Activated CD4-positive, alpha-beta T cell treated with anti-CD3 and anti-CD28 coated beads, Interleukin-2, amount 50 U/mL, for 1 hour (primary cell): ENCODE data around the gene RARS2.

Experiments used
- DNase-seq: peaks from one replicate; pipeline ENCODE4 v3.0.0-alpha.2; 2020

Gene RARS2

DNA sequence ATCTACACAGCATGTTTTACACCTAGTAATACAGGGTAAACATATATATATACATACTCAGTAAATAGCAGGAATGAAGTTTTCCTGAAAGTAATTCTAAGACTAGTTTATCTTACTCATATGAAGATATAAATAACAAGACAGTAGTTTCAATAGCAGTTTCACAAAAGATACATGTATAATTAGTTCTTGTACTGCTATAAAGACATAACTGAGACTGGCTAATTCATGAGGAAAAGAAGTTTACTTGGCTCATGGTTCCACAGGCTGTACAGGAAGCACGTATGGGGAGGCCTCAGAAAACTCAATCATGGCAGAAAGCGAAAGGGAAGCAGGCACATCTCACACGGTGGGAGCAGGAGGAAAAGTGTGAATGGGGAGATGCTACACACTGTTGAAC is 16.9 kb downstream of the RARS2 start:
- DNase-seq = no peak

DNA sequence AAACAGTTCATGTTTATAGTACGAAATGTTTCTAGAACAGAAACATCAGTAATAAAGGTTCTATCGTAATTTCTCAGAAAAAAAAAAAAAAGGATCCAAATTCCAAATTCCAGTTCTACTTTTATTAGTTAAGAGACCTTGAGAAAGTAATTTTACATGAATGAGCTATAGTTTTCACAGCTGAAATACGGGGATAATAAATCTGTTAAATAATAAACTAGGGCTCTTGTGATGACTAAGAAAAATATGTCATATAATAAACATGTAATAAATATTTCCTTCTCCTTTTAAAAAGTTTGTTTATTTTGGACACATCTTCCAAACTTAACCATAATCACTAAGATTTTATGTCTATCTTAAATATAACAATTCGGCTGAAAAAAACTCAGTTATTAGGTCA is 17.8 kb downstream of the RARS2 start:
- no peak for DNase-seq

- no peak for DNase-seq
Observed at GRCh38 chr6:87561017-87561416, 28.8 kb downstream of the RARS2 start.

DNA sequence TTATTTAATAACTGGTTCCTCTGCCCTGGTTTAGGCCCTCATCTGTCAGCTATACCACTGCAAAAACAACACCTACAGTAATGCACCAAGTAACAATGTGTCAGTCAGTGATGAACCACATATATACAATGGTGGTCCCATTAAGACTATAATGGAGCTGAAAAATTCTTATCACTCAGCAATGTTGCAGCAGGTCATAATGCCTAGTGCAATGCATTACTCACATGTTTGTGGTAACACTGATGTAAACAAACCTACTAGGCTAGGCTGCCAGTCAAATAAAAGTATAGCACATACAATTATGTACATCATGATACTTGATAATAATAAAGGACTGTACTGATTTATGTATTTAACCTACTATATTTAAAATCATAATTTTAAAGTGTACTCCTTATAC is 31.3 kb downstream of the RARS2 start:
- DNase-seq = no peak

DNA sequence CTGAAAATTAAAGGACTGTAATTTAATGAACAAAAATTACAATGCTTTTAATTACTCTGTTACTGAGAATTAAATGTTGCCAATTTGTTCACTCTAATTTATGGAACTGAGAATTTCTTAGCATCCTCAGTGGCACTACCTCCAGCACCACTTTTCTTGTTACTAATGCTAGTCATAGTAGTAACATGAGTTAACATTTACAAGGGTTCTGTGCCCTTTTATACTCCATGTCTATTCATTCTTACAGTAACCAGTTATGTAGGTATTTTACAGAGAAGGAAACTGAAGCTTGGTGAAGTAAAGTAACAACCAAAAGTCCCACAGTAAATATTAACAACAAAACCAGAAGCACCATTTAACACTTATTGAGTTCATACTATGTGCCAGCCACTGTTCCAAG is 34.3 kb downstream of the RARS2 start:
- DNase-seq = no peak

DNA sequence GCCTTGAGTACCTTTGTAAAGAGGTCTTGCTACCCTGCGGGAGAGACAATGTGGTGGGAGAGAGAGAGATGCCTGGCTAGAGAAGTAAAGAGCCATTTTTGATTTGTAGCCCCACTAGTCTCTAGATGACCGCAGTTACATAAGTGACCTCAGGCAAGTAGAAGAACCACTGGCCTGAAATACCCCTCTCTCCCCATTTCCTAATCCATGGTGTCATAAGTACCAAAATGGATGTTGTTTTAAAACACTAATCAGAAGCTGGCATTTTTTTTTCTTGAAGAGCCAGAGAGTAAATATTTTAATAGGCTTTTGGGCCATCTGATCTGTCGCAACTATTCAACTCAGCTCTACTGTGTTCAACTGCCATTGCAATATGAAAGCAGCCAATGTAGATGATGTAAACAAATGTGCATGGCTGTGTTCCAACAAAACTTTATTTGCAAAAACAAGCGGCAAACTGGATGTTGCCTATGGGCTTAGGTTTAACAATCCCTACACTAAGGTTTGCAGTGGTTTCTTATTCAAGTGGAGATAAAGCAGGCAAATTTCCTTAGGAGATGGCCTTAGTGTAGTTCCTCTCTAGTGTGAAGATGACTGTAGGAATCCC is 36.5 kb downstream of the RARS2 start:
- no peak for DNase-seq

DNA sequence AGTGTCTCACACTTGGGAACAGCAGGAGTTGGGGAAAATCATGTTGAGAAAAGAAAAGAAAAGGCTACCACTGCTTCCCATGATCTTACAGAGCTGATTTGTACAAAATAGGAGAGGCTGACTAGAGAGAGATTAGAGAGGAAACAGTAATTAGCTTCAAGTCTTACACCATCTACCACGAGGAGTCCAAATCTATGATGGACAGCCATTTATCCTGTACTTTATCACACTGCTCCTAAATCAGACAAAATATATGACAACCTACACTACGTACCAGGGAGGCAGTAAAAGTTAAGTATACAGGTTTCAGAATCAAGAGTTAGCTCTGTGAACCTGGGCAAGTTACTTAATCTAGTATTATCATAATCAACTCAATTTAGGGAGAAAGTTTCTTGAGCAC is 38.0 kb downstream of the RARS2 start:
- no peak for DNase-seq

GRCh38 chr6:87544474-87544735 is 45.4 kb downstream of the RARS2 start:
- DNase-seq = no peak

DNA sequence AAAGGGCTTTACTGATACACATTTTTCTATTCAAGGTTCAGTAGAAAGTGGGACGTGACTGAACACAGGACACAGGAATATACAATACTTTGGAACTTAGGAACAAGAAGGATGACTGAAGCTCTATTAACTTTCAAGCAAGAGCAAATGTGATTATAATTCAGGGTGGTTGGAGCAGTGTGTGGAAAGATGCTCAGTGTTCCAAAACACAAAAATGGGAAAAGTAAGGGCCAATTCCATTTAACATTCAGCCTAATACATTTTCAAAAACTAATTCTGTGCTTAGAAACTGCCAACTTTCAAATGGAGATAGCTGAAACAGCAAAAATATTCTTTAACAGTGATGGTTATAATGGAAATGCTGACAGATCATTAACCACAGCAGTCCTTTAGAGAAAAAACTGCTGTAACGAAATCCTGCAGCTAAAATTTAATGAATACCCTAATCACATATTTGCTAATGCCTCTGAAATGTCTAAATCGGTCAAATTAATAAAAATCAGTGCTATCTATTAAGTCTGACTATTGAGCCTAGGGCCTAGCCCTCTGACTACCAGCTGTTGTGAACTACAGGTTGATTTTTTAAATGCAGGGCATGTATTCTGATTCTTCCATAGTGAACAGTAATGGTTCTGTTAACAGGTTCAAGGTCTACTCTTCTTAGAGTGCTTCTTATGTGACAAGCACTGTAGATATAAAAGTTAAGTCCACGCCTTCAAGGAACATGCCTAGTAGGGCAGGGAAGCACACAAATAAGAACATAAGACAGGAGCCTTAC is 45.9 kb downstream of the RARS2 start:
- DNase-seq = no peak

GRCh38 chr6:87541744-87542143 is 48.0 kb downstream of the RARS2 start:
- no peak for DNase-seq

GRCh38 chr6:87541041-87541440 is 48.7 kb downstream of the RARS2 start:
- no peak for DNase-seq

DNA sequence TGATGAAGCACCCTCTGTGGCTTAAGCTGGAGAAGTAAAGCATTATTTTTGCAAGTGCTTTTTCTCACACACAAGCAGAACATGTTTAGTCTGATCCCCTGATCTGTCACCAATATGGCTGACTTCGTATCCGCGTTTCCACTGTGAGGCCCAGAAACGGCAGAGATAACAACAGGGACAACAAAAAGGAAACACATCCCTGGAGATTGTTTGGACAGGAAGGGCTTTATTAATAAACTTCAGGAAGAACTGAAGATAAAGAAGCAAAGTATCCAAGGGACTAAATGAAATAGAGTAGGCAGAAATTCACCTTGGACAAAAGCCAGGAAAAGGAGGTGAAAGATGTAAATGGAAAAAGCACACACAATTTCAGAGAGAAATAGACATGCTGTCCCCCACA is 49.2 kb downstream of the RARS2 start:
- no peak for DNase-seq

DNA sequence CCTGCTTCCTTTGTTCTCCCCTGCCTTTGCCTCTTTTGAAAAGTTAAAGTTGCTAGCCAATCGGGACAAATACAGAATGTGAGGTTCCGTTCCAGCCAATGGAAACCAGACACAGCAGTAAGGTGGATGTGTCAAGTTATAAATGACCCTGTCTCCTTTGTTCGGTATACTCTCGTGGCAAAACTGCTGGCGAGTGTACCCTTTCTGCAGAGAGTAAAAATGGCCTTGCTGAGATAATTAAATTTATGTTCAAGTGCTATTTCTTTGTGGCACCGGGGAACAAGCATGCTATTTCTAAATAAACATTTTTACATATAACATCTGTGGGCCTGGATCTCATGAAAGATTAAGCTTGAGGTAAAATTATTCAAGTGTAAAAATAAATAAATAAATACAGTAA is 50.2 kb downstream of the RARS2 start:
- DNase-seq = no peak

GRCh38 chr6:87538510-87539260 is 51.1 kb downstream of the RARS2 start:
- DNase-seq = no peak

GRCh38 chr6:87534377-87535047 is 55.3 kb downstream of the RARS2 start:
- no peak for DNase-seq

DNA sequence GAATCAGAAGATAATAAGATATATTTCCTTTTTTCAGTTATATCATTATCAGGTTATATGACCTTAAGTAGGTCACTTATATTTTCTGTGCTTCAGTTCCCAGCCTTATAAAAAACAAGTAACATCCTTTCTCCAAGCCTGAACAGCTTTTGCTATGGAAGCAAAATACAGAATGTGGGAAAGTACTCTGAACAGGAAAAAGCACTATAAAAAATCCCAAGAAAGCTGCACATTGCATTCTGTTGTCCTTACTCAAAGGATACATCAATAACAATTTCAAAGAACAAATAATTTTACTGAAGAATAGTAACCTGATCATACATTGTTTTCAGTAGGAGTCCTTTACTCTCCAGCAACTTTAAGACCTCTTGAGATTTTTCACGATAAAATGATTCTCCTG is 60.6 kb downstream of the RARS2 start:
- no peak for DNase-seq

- DNase-seq = no peak
Observed at GRCh38 chr6:87522686-87523085, 67.1 kb downstream of the RARS2 start.

DNA sequence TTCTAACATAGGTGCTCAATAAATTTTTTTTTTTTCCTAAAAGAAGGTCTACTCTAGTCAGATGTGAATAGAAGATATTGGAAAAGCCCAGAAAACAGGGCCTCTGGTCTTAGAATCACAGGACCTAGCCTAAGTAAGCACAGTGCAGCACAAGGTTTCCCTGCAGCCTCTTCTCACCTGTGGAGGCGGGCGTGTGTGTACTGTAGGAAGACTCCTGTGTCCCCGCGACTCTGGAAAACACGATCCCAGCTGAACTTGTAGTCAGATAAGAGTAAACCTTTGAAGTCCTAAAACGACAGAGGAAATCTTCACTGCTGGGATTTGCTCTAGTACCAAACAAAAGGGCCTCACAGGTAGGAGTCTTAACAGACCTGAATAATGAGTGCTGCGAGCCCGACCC is 71.3 kb downstream of the RARS2 start:
- DNase-seq = no peak

- no peak for DNase-seq
Observed at GRCh38 chr6:87514831-87515230, 75.0 kb downstream of the RARS2 start.

DNA sequence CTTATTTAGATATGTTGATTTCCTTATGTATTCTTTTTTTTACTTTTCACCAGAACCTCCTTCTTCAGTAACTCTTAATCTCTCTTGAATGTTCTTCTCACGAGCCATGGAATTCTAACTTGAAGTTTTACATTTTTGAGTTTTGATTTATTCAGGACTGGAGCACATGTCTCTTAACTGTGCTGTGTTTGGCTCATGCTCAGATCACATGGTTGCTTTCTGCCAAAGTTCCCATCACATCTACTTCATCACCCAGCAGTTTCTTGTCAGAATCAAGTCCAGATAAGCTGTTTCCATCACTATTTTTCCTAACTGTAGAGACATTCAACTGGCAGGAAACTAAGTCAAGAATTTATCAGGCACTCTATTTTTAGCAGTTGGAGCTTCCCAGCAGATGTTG is 85.3 kb downstream of the RARS2 start:
- DNase-seq = no peak

DNA sequence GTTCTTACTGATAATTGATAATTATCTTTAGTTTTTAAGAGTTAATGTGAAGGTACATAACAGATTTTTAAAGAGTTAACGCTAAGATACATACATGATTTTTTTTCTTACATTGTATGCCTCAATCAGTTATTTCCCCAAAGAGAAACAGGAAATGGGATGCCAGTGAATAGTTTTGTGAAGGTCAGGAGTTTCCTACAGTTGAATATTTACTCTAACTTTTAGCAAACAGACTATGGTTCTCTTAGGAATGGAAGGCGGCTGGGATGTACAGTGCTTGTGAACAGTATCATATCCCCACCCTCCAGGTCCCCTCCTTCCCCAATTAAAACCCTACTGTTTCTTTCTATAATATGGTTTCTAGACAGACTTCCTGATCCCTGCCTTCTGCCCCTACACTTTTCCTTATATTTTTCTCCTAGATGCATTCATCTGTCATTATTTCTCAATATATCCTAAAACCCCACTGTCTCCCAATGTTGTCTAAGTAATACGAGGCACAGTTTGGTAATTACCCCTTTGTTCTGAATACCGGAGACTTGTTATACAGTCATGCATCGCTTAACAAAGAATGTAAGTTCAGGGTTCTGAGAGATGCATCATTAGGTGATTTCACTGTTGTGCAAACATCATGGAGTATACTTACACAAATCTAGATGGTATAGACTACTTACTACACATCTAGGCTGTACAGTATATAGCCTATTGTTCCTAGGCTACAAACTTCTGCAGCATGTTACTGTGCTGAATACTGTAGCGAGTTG is 87.8 kb downstream of the RARS2 start:
- DNase-seq = no peak

GRCh38 chr6:87498048-87498447 is 91.7 kb downstream of the RARS2 start:
- DNase-seq = no peak

DNA sequence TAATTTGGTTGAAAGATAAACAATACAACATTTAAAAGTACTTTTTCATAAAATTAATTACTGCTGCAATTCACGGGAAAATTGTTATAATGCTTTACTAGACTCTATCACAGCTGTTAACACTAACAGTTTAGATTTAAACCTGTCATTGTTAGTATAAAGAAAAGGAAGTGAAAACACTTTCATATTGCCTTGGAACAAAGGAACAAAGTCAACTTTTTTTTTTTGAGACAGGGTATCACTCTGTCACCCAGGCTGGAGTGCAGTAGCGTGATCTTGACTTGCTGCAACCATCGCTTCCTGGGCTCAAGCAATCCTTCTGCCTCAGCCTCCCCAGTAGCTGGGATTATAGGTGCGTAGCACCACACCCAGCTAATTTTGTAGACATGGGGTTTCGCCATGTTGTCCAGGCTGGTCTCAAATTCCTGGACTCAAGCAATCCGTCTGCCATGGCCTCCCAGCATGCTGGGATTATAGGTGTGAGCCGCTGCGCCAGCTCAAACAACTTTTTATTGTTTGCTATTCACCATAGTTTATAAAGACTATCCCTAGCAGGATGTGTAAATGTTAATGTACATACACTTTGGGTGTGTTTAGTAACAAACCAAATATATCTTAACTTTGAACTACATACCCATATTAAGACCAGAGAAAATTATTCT is 94.9 kb downstream of the RARS2 start:
- DNase-seq = no peak
